Activated T-cell treated with anti-CD3 and anti-CD28 coated beads for 4 hours (primary cell): ENCODE data around the gene SGPL1.
"Not testable (repeated sequence)": the region's sequence is repeated elsewhere in the genome, so short reads cannot be mapped to it uniquely, and the experiment has no call there.

ENCODE experiments used
- DNase-seq: peaks from one replicate; pipeline ENCODE4 v3.0.0-alpha.2; 2020

Gene SGPL1

GRCh38 chr10:70845256-70845655, 29.5 kb downstream of the SGPL1 start:
- DNase-seq = no peak

- no peak for DNase-seq
Measured at GRCh38 chr10:70845816-70846215, 30.1 kb downstream of the SGPL1 start.

- no peak for DNase-seq
Measured at GRCh38 chr10:70846795-70847194, 31.0 kb downstream of the SGPL1 start.

- no peak for DNase-seq
Measured at GRCh38 chr10:70847659-70848360, 32.1 kb downstream of the SGPL1 start.

GRCh38 chr10:70849582-70850016, 33.9 kb downstream of the SGPL1 start:
- no peak for DNase-seq

- DNase-seq = no peak
Measured at GRCh38 chr10:70850097-70850496, 34.3 kb downstream of the SGPL1 start.

- no peak for DNase-seq
Measured at GRCh38 chr10:70851597-70852475, 36.1 kb downstream of the SGPL1 start.

GRCh38 chr10:70853038-70853437, 37.3 kb downstream of the SGPL1 start:
- DNase-seq = no peak

GRCh38 chr10:70853457-70853856, 37.7 kb downstream of the SGPL1 start:
- no peak for DNase-seq

GRCh38 chr10:70856454-70856853, 40.7 kb downstream of the SGPL1 start:
- DNase-seq = no peak

- DNase-seq = no peak
Measured at GRCh38 chr10:70858759-70859158, 43.0 kb downstream of the SGPL1 start.

GRCh38 chr10:70861495-70862197, 45.9 kb downstream of the SGPL1 start:
- not testable (repeated sequence) for DNase-seq

GRCh38 chr10:70863470-70864160, 47.9 kb downstream of the SGPL1 start:
- no peak for DNase-seq

GRCh38 chr10:70864935-70865334, 49.2 kb downstream of the SGPL1 start:
- DNase-seq = no peak

- no peak for DNase-seq
Measured at GRCh38 chr10:70866424-70866823, 50.7 kb downstream of the SGPL1 start.

GRCh38 chr10:70872291-70872690, 56.5 kb downstream of the SGPL1 start:
- no peak for DNase-seq

GRCh38 chr10:70874061-70874460, 58.3 kb downstream of the SGPL1 start:
- no peak for DNase-seq

GRCh38 chr10:70879207-70879606, 63.5 kb downstream of the SGPL1 start:
- no peak for DNase-seq

- peak; percentile 74 for DNase-seq
Measured at GRCh38 chr10:70880077-70880534, 64.4 kb downstream of the SGPL1 start.

GRCh38 chr10:70884741-70885140, 69.0 kb downstream of the SGPL1 start:
- DNase-seq = no peak

GRCh38 chr10:70885481-70885880, 69.7 kb downstream of the SGPL1 start:
- DNase-seq = no peak
